GM19438 (cell line): ENCODE results near the gene FTO.
"Not testable (repeated sequence)": the region's sequence is repeated elsewhere in the genome, so short reads cannot be mapped to it uniquely, and the experiment has no call there.

Experiments used
- ATAC-seq: cut with Tn5 transposase; IDR thresholded peaks from one replicate; pipeline ENCODE4 v1.9.1; 2021; ENCODE audit warnings: low read depth; ENCODE audit not compliant: unreplicated experiment

The FTO gene

DNA sequence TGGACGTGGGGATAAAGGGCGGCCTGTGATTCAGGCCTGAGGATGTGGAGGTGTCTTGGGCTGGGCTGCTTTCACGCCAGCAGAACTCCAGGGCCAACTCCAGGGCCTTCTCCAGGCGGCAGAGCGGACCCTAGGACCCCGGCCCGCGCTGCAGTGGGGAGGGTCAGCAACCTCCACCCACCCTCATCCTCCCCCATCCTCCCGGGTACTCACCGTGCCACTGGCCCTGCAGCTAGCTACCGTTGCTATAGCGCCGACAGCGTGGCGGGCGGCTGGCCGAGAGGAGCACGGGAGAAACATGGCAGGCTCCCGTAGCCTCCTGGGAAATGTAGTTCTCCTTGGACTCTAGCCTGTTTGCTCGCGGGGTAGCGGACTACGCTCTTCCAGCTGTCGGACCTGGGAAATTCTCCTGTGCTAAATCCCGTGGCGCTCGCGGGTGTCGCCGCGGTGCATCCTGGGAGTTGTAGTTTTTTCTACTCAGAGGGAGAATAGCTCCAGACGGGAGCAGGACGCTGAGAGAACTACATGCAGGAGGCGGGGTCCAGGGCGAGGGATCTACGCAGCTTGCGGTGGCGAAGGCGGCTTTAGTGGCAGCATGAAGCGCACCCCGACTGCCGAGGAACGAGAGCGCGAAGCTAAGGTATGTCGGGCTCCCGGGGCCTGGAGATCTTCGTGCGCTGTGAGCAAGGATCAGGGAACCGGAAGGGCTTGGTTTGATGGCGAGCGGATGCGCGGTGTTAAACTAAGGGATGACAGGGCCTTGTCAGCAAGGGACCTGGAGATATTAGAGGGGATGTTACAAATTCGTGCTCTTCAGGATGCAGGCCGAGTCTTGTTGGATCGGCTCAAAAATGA, at the start of gene FTO, which contains the start of gene RPGRIP1L:
FTO (plus strand) TSS at position 567 of the 855 bp plus-strand sequence.
RPGRIP1L (minus strand) TSS at position 270 of the 855 bp plus-strand sequence. CDS start 3,136 bp downstream, outside the sequence.
- peak; percentile 97 for ATAC-seq

DNA sequence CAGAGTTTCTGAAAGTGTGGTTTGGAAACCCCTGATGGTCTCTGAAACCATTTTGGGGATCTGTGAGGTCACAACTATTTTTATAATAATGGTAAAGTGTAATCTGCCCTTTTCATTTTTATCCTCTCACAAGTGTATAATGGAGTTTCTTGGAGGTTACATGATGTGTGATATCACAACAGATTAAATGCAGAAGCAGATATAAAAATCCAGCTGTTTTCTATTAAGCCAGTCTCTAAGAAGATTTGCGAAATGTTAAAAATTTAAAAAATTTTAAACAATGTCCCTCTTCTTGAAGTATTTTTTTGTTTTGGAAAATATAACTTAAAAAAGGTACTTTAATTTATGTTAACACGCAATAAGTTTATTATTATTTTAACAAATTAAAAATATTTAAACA, 49.0 kb upstream of the FTO start:
- no peak for ATAC-seq

DNA sequence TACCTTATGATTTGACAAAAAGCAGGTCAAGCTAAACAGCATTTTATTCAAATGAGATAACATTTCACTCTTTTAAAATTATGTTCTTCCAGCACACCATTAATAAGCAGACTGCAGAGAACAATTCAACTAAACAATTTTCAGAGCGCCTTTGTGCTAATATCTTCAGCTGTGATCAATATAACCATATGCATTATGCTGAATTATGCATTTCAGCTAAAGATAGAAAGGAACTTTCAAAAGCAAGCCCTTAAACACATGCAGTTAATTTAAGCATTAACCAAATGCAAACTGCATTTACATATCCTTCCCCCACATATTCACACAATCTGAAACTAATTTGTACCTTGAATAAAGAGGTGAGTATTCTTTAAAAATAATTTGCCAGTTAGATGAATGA, 41.9 kb upstream of the FTO start:
- ATAC-seq: no peak

DNA sequence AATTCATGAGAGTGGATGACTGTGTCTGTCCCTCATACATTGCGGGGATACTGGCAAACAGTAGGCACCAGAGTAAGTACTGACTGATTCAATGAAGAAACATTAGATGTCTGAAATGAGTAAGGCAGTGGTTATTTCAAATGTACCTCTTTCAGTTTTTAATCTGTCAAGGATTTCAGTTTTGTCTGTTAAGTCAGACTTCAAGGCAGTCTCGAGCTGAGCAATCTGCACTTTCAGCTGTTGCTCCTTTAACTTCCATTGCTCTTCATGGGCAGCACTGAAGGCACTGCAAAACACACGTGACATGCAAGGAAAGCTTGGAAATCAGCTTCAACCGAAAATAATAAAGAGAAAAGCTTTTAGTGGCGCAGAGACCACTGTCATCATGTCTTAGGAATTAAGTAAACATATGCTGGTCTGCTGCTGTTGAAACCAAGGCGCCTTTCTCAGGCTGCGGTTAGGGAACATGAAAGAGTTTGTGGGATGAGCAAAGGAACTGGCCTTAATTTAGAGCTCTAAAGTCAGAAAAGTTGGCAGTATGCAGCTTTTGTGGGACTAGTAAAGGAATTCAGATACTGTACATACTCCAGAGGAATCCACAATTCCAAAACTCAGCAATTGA, 39.1 kb upstream of the FTO start:
- peak; percentile 64 for ATAC-seq

DNA sequence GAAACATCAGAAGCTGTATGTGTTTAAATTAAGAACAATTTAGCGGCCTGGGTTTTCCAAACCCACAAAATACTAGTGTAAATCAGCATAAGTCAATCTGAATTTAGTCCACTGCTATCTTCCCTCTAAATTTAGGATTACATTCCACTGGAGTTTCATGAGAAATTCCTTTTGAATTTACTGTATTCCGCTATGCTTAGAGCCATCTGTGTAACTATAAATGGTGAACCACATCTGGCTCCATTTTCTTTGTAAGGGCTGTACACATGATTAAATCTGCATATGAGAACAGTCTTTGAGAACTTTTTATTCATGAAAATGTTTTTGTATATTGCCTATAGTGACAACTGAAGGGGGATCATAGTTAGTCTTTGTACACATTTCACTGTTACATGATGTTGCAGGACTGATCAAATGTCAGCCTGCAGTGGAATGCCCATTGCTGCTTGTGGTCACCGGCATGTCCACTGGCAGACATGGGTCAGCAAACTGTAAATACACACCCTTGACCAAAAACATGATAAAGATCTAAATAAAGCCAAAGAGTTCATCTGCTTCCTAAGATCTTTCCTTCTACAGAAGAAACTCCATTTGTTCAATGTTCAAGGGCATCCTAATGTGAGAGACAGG, 37.1 kb upstream of the FTO start:
- no peak for ATAC-seq

DNA sequence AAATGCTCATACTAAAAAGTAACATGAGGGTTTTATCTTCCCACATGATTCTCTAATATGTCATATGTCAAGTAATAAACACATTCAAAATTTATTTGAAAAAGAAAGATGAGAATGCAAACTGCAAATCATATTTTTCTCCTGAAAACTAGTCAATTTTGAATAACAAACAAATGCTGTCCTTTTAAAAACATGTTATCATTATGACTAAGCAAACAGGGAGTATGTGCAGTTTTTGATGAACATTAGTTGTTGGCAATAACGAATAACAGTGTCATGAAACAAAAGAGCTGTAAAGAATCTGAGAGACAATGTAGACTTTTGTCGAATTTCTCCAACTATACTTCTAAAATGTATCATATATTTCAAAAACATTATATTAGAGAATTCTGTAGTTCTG, 35.1 kb upstream of the FTO start:
- no peak for ATAC-seq

DNA sequence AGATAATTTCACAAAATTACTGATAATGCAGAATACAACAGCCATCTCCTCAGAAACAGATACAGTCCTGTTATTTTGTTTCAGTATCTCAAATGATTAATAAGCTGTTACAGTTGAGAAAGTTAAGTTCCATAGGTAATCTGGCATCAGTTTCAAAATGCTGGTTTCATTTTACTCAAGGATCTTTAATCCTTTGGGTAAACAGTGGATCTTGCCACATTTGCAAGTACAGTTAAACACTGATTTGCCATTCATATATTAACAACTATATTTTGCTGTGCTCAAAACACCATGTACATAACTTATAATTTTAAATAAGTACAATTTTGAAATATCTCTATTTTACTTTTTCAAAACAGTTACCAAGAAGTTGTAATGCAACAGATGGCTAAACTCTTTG, 31.5 kb upstream of the FTO start:
- no peak for ATAC-seq

DNA sequence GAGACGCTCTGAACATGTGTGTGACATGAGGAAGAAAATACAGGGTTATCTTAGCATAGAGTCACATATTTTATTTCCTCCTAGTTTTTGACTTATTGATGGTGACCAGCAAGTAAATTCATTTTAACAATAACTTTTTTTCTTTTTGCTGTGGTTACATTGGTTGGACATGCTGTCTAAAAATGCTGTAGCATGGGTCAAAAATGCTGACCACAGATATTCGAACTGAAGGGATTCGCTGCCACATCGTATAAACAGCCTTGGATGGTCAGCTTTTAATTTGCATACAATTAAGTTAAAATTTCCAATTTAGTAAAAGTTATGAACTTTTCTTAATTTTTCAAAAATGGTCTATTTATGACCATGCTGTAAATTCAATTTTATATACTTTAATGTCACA, 30.8 kb upstream of the FTO start:
- no peak for ATAC-seq

DNA sequence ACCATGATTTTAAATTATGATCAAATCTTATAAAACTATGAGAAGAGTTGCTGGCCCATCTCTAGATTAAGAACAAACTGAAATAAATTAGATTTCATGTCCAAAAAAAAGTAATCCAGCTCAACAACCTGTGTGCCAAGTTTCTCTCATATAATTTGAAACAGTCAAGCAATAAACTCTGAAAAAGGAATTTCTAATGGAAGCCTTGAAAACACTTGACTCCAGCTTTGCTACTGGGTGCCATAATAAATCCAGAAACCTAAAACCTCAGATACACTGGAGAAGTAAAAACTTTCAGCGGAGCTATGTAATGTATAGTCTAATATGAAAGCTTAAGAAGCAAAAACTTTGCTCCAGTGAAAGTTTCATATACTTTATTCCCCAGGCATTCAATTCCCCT, 25.8 kb upstream of the FTO start:
- ATAC-seq: no peak

DNA sequence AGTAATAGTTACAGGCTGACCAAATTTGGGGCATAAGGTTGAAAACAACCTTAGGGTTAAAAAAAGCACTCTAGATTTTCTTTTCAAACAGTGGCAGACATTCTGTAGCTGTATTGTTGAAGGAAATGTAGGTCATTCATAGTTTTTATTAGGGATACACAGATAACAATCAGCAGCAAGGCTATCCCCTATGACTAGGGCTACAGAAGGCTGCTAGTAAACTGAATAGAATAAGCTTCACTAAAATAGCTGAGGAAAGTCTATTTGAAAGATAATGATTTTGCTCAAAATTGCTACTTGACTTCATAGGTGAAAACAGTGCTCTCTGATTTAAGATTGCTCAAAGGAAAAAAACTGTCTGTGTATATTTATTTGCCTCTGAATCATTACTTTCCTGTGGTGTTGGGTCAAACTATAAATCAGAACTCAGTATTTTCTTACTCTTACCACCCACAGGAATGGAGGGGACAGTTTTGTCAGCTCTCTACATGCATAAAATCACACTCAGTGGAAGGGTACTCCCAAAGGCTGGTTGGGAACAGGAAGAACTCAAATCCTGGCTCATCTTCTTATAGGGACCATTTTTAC, 25.1 kb upstream of the FTO start:
- ATAC-seq: no peak

DNA sequence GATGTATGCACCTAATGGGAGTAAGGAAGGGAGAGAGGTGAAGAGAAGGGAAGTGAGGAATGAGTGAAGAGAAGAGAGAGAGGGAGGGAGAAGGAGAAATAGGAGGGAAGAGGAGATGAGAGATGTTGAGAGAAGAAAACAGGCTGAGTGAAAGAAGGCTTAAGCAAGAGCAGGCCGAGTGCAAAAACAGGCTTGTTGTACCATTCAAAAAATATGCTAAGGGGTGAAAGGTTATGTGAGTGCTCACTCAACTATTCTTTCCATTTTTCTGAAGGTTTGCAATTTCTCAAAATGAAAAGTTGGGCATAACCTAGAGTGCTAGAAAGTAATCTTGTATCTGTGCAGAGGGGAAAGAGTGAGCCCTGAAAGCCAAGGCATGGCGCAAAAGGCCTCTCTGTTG, 23.2 kb upstream of the FTO start:
- ATAC-seq: no peak

DNA sequence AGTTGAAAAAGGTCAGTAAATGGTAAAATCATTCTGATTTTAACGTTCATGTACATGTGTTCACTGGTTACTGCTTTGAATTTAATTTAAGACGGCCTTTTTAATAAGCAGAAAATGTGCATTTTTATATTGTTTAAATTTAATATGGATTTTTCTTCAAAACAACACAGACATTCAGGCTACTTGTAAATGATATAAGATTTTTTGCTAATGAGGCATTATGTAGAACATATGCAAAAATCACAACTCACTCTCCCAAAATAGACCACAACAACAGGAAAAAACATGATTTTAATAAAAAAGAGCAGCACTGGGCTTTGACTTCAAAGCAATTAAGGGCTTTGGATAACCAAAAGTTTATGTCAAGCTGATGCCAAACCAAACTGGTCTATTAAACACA, 22.6 kb upstream of the FTO start:
- no peak for ATAC-seq

DNA sequence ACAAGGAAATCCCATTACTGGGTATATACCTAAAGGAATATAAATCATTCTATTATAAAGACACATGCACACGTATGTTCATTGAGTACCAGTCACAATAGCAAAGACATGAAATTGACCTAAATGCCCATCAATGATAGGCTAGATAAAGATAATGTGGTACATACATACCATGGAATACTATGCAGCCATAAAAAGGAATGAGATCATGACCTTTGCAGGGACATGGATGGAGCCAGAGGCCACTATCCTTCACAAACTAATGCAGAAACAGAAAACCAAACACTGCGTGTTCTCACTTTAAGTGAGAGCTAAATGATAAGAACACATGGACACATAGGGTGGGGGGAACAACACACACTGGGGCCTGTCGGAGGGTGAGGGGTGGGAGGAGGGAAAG, 18.6 kb upstream of the FTO start:
- ATAC-seq: not testable (repeated sequence)

DNA sequence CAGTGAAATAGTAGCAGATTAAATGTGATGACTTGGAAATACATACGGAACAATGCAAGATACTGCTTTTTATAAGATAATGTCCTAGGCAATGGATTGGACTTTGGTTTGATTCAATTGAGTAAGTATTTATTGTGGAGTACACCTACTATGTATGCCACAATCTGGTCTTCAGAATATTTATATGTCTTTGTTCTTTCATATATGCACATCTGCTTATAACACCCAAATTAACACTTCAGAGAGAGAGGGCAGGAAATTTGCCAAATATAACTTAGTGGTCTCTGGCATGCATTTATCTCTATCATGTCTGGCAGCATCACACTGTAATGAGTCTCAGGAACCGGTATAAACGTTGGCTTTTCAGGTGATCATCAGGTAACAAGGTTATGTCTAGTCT, 17.2 kb upstream of the FTO start:
- no peak for ATAC-seq

DNA sequence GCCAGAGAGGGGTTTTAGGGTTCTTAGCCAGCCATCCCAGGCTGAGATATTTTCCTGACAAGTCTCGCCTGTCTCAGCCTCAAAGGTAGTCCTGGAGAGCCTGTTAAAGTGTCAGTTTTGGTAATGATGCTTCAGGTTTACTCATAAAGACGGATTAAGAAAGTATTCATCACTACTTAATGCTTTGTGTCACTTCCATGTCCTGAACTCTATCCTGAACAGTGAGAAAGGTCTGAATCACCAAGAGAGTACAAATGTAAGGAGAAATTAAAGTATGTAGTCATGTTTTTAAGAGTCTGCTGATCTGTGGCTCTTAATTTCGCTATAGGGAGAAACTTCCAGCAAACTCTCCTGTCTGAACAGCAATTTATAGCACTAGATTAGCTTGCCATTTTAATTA, 14.3 kb upstream of the FTO start:
- no peak for ATAC-seq

DNA sequence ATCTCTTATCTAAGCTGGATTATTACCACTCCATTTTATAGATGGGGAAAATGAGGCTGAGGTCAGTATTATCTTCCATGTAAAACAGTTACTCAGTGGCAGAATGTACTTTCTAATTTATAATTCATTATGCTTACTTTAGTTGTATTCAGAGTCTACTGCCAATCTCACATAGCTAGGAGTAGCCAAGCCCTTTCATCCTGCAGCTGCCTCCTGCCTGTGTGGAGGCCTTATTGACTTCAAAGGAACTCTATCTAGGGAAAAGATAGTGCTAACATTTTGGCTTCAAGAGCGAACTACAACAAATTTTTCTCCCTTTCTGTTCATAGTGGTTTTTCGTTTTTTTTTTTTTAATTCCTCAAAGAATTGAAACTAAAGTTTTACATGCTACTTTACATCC, 13.2 kb upstream of the FTO start:
- ATAC-seq: no peak

DNA sequence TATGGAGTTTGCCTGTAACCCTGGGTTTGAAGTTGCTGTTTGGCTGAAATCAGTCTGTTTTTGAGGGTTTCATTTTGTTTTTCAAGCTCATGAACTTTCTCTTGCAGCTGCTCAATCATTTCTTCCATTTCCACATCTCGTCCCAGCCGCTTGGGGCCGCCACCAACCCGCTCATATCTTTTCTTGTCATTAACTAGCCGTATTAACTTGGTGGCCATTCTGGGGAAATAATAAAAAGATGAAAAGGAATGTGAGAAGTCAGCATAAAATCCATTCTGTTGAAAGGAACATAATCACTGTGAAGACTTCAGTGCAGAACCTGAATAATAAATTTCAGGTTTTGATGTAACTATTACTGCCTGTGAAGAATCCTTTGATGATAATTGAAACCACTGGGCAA, 11.8 kb upstream of the FTO start:
- ATAC-seq: no peak

DNA sequence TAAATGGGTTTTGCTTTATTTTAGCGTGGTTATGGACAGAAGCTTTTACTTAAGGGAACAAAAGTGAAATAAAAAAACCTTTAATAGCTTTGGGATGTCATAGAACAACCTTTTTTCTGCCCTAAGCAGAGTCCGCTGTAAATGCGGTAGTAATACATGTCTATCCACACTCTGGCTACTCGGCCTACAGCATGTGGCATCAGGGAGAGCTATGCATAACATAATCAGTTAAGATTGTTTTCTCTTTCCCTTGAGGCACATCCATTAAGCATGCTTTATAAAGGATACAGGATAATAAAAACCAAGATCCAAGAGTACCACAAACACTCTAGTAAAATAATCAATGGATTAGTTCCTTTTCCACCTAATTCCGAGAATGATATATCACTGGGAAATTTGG, 10.6 kb upstream of the FTO start:
- ATAC-seq: no peak

DNA sequence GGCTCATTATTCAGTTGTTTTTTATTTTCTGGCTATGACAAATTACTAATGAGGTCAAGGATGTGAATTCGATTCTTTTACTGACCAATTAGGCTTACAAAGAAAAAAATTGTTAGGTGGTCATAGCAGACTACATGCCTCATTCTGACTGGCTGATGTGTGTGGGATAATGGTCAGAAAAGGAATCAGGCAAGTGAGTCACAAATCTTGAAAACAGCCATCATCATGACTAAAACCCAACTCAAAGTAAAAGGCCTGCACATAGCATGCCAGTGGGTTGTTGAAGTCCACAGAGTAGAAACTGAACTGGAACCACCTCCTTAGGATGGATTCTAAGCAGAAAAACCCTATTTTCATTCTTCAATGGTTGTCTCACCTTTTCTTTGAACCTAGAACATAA, 8.9 kb upstream of the FTO start:
- ATAC-seq: no peak

DNA sequence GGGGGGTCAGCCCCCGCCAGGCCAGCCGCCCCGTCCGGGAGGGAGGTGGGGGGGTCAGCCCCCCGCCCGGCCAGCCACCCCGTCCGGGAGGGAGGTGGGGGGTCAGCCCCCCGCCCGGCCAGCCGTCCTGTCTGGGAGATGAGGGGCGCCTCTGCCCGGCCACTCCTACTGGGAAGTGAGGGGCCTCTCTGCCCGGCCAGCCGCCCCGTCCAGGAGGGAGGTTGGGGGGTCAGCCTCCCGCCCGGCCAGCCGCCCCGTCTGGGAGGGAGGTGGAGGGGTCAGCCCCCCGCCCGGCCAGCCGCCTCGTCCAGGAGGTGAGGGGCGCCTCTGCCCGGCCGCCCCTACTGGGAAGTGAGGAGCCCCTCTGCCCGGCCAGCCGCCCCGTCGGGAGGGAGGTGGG, 5.7 kb upstream of the FTO start:
- not testable (repeated sequence) for ATAC-seq

DNA sequence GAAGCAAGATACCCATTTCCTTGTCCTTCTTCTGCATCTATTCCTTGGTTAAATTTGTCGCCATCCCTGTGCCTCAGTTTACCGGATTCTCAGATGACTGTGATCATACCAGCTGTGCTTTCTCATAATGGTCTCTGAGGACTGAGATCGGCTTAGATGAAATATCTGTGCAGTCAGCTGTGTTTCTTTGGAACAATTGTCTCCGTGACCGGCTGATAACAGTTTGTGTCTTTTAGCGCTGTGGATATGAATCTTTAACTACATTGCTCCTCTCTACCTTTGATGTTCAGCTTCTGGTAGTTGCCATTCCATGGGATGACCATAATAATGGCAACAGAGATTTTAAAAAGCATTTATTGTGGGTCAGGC, 473 bp downstream of the FTO start:
- no peak for ATAC-seq
